Esophagus mucosa (tissue), 1 donor: ENCODE data around the gene ACTG2. TPM values are rescaled to one million over a fixed set of nuclear protein-coding genes. Genes with fewer than 3 reads are reported as not detected.
A peak's percentile ranks its signal among the peaks of the same experiment; 100 is the strongest.

Experiments
- ATAC-seq: fragments of 200-7000 bp; cut with Tn5 transposase; one replicate; pipeline ENCODE4 v1.9.1; 2020
- total RNA-seq: library from RNA; stranded (reverse); gene quantifications from one replicate; pipeline ENCODE4 v1.2.4, GENCODE V29; 2023
- donor health status: DM: yes; HTN: yes; CAD: no.

ACTG2 gene
- total RNA-seq, 1 donor from 2014 or later, result 40.8 TPM

- ATAC-seq, result no peak
Measured at GRCh38 chr2:73937103-73937885, 44.5 kb downstream of the ACTG2 start.

- no peak for ATAC-seq
Measured at GRCh38 chr2:73937899-73938298, 45.1 kb downstream of the ACTG2 start.

DNA sequence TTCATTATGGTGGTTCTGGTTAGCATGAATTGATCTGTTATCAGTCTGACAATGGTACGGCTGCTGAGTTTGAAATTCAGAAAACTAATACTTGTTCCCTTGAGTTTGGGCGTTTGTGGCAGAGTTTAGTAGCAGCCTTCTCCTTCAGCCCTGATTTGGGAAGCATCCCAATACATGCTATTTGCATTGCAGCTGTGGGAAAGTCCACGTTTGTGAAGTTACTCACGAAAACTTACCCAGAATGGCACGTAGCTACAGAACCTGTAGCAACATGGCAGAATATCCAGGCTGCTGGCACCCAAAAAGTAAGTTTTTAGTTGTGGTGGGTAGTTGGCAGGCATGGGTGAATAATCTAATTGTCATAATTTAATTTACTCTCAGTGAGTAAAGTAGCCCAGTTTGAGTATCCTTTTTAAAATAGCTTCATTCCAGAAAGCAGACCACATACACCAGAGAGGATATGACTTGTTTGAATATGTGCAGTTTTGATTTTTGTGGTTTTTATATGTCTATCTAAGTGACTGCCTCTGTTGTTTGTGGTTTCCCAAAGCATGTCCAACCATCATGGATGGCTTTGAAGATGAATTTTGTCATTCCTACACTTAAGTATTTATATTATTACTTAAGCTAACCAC lies 46.0 kb downstream of the ACTG2 start:
- ATAC-seq, result no peak

GRCh38 chr2:73939419-73939818 lies 46.6 kb downstream of the ACTG2 start:
- peak; percentile 98 for ATAC-seq

DNA sequence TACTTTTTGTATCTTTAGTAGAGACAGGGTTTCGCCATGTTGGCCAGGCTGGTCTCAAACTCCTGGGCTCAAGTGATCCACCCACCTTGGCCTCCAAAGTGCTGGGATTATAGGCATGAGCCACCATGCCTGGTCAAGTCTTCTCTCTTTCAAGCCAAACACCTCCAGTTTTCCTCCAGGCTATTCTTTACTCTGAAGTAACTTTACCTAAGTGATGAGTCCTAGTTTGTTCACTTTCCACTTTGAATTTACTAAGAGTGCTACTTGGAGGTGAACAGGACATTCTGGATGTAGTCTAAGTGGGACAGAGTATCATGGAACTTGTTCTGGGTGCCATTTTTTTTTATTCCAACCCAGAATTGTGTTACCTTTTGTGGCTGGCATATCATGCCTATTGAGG lies 47.3 kb downstream of the ACTG2 start:
- ATAC-seq, result peak; percentile 52

DNA sequence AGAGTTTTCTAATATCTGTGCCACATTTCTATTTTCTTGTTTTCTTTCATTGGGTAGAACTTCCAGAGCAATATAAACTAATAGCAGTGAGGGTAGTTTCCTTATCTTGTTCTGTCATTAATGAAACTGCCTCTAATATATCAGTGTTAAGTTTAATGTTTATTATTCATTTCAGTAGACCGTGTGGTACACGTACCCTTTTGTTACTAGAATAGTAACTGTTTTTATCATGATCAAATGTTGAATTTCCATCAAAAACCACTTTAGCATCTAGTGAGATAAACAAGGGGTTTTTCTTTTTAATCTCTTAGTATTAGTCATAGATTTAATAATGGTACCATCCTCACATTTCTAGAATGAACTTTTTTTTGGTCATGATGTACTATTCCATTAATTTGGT lies 49.9 kb downstream of the ACTG2 start:
- no peak for ATAC-seq

DNA sequence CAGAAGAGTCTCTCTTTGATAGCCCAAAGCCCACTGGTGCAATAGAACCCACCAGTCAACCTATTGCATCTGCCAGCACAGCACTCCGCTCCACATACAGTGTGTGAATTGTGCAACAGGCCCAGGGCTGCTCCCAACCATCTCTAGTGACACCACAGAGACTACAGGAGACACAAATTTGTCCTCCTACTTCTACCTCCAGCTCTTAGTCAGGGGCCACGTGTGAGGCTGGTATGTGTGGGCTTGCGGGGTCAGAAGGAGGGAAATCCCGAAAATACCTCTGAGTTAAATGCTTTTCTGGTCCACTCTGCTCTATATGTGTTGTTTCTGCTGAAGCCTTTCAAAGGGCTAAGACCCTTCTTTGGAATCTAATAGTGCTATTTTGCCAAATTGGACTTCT lies 51.9 kb downstream of the ACTG2 start:
- no peak for ATAC-seq

DNA sequence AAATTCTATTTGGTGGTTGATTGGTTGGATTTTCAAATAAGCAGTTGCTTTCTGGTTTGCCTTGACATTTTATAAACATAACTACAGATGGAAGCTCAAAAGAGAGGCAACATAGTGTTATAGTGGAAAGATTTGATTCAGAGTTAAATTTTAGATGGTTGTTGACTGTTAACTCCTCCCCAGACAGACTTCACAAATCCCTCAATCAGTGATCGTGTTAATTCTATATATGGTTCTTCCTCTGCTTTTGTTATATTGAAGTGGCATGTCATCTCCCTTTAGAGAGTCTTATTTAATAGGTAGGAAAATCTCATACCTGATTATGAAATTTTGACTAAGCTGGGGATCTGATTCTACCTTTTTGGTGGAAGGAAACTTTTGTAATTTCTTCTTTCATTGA lies 53.4 kb downstream of the ACTG2 start:
- no peak for ATAC-seq

DNA sequence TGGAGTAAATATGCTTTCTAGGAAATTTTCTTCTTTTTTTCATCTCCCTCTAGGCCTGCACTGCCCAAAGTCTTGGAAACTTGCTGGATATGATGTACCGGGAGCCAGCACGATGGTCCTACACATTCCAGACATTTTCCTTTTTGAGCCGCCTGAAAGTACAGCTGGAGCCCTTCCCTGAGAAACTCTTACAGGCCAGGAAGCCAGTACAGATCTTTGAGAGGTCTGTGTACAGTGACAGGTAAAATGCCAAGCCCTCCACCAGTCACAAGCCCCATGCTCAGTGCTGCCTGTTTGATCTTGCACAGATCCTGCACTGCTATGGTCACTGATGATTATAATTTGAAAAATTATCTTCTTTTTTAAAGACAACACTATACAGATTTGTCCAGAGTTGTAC lies 53.9 kb downstream of the ACTG2 start:
- no peak for ATAC-seq

DNA sequence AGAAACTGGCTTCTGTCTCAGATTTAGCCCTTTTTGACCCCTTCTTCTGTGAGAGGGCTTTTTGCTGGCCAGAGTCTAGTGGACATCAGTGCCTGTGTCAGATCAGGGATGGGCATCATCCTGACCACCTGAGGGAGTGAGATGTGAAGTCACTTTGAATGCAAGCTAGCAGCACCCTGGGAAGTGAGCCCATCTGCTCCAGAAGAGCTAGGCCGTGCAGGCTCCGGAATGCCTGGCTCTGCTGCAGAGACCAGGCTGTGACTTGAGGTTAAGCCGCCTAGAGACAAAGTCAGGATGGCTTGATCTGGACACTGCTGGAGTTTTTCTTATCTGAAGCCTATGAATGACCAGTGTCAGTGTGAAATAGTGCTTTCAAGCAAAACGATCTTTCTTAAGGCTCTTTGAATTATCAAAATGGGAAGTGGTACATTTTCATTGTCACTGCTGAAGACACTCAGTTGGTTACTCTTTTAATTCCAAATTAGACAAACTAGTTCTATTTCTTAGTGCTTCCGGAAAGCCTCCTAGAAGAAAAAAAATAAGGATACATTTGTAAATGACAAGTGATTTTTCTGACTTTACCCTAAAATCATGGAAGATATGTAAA lies 54.7 kb downstream of the ACTG2 start:
- ATAC-seq, result no peak

GRCh38 chr2:73949802-73950201 lies 57.0 kb downstream of the ACTG2 start:
- no peak for ATAC-seq

GRCh38 chr2:73952499-73953446 lies 60.0 kb downstream of the ACTG2 start:
- peak; percentile 65 for ATAC-seq

DNA sequence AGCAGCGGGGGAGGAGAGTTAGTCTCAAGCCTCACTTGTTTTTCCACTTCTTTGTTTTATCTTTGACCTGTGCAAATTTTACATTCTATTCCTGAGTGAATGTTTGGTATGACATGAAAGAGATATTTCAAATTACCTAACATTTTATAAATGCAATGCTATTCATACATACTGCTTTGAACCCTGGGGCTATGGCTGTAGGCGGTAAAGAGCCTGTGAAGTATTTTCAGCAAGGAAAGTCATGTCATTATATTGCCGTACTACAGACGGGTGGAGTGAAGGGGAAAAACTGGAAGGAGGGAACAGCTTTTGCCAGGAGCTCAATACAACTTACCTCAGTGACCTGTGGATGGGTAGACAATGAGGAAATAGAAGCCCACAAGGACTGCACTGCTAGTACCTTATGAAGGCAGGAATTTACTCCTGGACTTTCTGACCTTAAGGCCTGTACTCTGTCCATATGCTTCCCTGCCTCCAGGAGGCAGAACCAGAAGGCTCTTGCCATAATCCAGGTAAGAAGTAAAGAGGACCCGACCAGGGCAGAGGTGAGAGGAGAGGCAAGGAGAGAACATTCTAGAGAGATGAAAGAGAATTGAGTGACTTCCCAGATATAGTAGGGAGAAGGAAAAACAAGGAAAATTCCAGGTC lies 63.5 kb downstream of the ACTG2 start:
- ATAC-seq, result no peak

GRCh38 chr2:73961274-73961673 lies 68.5 kb downstream of the ACTG2 start:
- no peak for ATAC-seq

DNA sequence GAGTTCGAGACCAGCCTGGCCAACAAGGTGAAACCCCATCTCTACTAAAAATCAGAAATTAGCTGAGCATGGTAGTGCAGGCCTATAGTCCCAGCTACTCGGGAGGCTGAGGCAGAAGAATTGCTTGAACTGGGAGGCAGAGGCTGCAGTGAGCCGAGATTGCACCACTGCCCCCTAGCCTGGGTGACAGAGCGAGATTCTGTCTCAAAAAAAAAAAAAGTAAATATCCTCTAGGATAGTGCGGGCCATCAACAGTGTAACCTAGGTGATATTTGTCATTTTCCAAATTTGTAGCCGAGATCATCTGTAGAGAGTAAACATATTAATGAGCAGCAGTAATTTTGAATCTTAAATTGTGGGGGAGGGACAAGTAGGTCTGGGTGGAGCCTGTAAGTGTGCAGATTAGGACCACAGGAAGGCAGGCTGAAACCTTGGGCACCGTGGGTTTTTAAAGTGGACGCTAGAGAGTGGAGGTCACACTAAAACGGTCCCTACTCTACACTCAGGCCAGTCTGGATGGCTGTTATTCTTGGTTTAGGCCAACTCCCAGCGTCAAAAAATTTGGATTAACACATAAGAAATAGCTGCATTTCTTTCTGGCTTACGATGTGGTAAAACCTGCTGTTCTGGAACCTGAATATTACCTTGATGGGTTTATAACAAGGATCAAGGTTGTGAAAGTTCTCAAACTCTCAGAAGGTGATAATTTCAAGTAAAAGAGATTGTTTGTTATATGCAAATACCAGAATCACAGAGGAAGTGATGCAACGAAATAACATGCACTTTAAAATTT lies 69.2 kb downstream of the ACTG2 start:
- ATAC-seq, result peak; percentile 63

GRCh38 chr2:73962798-73963197 lies 70.0 kb downstream of the ACTG2 start:
- ATAC-seq, result no peak

DNA sequence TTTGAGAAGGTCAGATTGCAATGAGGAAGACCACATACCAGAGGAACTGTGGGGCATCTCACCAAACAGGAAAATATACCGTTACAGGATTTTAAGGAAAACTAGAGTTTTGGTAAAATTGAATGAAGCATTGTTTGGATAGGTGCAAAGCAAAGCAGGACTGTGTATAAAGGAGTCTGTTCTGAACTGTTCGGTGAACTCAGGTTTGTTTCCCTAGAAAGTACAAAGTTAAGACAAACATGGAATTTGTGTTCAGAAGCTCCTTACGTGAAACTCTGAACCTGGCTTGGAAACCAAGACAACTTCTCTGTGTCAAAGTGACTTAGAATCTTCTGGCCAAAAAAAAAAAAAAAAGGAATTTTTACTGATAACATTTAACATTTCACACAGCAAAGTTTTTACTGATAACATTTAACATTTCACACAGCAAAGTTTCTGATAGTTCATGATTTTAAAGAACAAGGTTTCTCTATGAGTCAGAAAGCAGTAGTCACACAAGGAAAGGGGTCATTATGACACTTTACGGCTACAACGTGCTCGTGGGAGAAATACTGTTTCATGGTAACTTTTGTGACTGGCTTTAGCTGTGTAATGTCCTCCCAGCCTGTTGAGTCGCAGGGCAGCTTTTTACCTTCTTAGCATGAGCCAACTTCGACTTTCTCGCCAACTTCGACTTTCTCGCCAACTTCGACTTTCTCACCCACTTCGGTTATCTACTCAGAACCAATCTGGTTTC lies 70.7 kb downstream of the ACTG2 start:
- peak; percentile 41 for ATAC-seq

- ATAC-seq, result no peak
Measured at GRCh38 chr2:73964223-73964622, 71.4 kb downstream of the ACTG2 start.

DNA sequence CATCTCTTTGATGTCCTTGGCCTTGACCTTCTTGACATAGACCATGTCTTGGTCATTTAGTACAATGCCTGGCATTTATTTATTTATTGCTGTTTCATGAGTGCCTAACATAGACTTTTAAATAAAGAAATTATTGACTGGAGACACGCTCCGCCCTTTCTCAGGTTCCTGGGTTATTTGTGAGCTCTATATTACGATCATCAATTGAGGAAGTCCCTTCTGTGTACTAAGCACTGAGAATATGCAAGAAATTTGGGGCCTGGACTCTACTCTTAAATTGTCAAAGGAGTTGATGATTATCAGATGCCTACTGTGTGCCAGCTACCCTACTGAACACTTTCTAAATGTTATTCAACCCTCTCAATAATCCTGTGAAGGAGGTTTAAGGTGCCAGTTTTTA lies 72.2 kb downstream of the ACTG2 start:
- ATAC-seq, result no peak

DNA sequence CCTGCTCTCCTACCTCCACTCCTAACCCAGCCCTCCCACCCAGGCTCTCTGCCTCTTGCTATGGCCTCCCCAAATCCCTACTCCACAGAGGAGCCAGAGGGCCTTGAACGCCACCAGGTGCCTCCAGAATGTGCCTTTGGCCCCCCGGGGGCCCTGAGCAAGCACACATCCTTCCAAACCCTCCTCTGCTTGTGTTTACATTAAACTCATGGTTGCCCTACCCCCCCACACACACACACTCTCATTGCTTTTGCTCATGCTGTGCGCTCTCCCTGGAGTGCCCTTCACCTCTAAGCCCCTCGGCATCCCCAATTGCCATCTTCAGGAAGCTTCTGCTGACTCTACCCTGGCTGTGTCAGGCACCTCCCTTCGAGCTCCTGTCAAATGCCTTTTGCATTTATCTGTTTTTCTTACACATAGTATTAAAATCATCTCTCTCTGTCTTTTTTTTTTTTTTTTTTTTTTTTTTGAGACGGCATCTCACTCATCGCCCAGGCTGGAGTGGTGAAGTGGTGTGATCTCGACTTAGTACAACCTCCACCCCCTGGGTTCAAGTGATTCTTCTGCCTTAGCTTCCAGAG lies 75.6 kb downstream of the ACTG2 start:
- ATAC-seq, result no peak
